Stomach (tissue), 9 donors: ENCODE data around the gene EXOG. TPM values are rescaled to one million over a fixed set of nuclear protein-coding genes. Genes with fewer than 3 reads are reported as not detected.
A peak's percentile ranks its signal among the peaks of the same experiment; 100 is the strongest.

ENCODE experiments used
- DNase-seq, 2 donors: peaks; one replicate each; pipeline versions ENCODE4 v3.0.0 to v3.0.0-alpha.2; 2013 to 2019
- H3K27ac ChIP-seq, 5 donors: fragments of 200-600 bp in 4 of 5; sonication (generic) in 4 of 5; one replicate each; pipeline ENCODE4 v1.5.1; 2013 to 2019; ENCODE audit warnings: mild to moderate bottlenecking in 1 of 5, moderate library complexity in 1 of 5
- H3K27me3 ChIP-seq, 3 donors: fragments of 200-600 bp; sonication (generic); one replicate each; pipeline ENCODE4 v1.5.1; 2017 to 2019; ENCODE audit warnings: mixed run types in 1 of 3
- H3K36me3 ChIP-seq, 4 donors: fragments of 200-600 bp; sonication (generic); 1 replicate in 3 of 4; 2 replicates in 1 of 4; pipeline ENCODE4 v1.5.1; 2016 to 2019
- H3K4me1 ChIP-seq, 4 donors: fragments of 200-600 bp; sonication (generic); one replicate each; pipeline ENCODE4 v1.5.1; 2016 to 2019
- H3K4me3 ChIP-seq, 4 donors: fragments of 200-600 bp; sonication (generic) in 3 of 4; one replicate each; pipeline ENCODE4 v1.5.1; 2016 to 2019; ENCODE audit warnings: mild to moderate bottlenecking in 1 of 4
- H3K9me3 ChIP-seq, 4 donors: fragments of 200-600 bp; sonication (generic); one replicate each; pipeline ENCODE4 v1.5.1; 2016 to 2019
- EP300 ChIP-seq: sonication (generic); formaldehyde crosslinking; IDR thresholded peaks from one replicate; pipeline ENCODE4 v1.6.1; 2017; ENCODE audit warnings: antibody characterized with exemption
- POLR2A ChIP-seq, 4 donors: fragments of 450-650 bp; IDR thresholded peaks; one replicate each; pipeline ENCODE4 v1.6.1; 2016; ENCODE audit warnings: antibody characterized with exemption in 4 of 4, control low read depth in 2 of 4, mild to moderate bottlenecking in 1 of 4, moderate library complexity in 1 of 4
- POLR2AphosphoS5 ChIP-seq, 3 donors: sonication (generic); formaldehyde crosslinking; IDR thresholded peaks; one replicate each; pipeline ENCODE4 v1.6.1; 2016; ENCODE audit warnings: antibody characterized with exemption in 3 of 3
- WGBS, 5 donors: extraction: QIAGEN DNeasy Blood & Tissue Kit in 3 of 5; methylation state at CpG; one replicate each; pipeline versions ENCODE4 v1.1.5 to v1.1.7; 2013 to 2018; 5-methylcytosine and 5-hydroxymethylcytosine counted together
- intact Hi-C: fragments of 100-400 bp; cut with DNase I; formaldehyde crosslinking; loops from one replicate; pipeline ENCODE4 v1.15.1; 2023; ENCODE audit warnings: low total_unique reads
- polyA plus RNA-seq, 3 donors: library from polyadenylated mRNA; stranded (reverse); fragments of 200-250 nt; gene quantifications; one replicate each; pipeline ENCODE4 v1.2.3, GENCODE V29; 2013
- total RNA-seq, 5 donors: library from RNA; depleted of rRNA; stranded (reverse); fragments of >200 nt; gene quantifications; one replicate each; pipeline versions ENCODE4 v1.1.0 to v1.2.3, GENCODE V29; 2014 to 2016
- TF ChIP-seq, protein P1 (sequence below), 7 experiments: fragments of 450-650 bp in 4 of 7; fragments of 200-600 bp in 3 of 7; sonication (generic) in 3 of 7; IDR thresholded peaks; one replicate each; pipeline ENCODE4 v1.5.1; 2016 to 2019; ENCODE audit warnings: antibody characterized with exemption in 7 of 7, control low read depth in 2 of 7, mild to moderate bottlenecking in 1 of 7
- donor health status: healthy with polysubstance abuse.
- donor health status: Bipolar disorder and iron deficiency.
- donor health status: healthy.

EXOG gene
- total and polyA plus RNA-seq, 8 donors = 2.4 to 202 (median 4.3) TPM; not detected in 1

DNA sequence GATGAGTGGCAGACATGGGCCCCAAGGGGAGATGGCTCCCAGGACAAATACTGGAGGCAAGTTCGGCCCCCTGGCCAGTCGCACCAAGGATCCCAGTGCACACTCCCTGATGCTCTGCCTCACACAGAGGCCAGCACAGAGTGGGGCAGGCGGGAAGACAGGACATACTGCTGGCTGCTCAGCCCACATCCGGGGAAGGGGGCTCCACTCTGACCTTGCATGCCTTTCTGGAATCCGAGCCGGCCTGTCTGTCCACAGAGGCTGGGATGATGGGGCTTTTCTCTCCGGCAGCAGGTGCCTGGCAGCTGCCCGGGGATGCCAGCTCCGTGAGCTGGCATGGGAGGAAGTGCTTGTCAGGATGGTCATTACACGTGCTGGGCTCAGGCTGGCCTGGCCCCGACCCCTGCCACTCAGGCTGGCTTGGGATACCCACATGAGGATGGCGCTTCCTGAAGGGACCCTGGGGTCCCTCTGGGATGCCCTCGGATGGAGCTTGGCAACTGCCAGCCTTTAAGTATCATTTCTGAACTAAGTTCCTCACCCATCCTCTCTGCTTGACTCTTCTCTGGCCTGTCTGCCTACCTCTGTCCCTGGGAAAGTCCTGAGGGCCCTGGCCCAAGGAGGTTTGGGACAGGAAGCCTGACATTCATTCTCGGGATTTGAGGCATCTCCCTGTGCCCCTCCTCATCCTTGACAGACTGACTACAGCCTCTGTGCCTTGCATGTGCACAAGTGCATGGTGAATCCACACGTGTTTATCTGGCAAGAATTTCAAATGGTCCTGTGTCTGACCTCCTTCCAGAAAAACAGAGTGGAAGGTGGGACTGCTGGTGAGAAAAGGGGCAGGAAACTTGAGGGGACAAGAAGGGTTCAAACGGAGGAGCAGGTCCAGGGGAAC, 46.5 kb downstream of the EXOG start:
- TF ChIP-seq, protein P1, sequence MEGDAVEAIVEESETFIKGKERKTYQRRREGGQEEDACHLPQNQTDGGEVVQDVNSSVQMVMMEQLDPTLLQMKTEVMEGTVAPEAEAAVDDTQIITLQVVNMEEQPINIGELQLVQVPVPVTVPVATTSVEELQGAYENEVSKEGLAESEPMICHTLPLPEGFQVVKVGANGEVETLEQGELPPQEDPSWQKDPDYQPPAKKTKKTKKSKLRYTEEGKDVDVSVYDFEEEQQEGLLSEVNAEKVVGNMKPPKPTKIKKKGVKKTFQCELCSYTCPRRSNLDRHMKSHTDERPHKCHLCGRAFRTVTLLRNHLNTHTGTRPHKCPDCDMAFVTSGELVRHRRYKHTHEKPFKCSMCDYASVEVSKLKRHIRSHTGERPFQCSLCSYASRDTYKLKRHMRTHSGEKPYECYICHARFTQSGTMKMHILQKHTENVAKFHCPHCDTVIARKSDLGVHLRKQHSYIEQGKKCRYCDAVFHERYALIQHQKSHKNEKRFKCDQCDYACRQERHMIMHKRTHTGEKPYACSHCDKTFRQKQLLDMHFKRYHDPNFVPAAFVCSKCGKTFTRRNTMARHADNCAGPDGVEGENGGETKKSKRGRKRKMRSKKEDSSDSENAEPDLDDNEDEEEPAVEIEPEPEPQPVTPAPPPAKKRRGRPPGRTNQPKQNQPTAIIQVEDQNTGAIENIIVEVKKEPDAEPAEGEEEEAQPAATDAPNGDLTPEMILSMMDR (IDR thresholded peaks at IDR 0.05) = no peak
- no peak for TF ChIP-seq POLR2A (IDR thresholded peaks at IDR 0.05)
- no peak for TF ChIP-seq EP300
- TF ChIP-seq POLR2AphosphoS5 (IDR thresholded peaks at IDR 0.05) = no peak
- Histone ChIP-seq H3K36me3 (no peaks in the 10 kb centered on the region), H3K27ac (no peak overlapping the region), H3K27me3 (no peaks in the 10 kb centered on the region), H3K4me1 (no peaks in the 10 kb centered on the region), H3K4me3 (no peak overlapping the region), H3K9me3 (no peaks in the 10 kb centered on the region)
- WGBS, 5 donors = 43 to 66% (median 57%) methylated on average over 9 to 16 of the region's 16 CpGs
- intact Hi-C loops = no loop called here
- peak in 1 of 2 donors; percentile 17 for DNase-seq

DNA sequence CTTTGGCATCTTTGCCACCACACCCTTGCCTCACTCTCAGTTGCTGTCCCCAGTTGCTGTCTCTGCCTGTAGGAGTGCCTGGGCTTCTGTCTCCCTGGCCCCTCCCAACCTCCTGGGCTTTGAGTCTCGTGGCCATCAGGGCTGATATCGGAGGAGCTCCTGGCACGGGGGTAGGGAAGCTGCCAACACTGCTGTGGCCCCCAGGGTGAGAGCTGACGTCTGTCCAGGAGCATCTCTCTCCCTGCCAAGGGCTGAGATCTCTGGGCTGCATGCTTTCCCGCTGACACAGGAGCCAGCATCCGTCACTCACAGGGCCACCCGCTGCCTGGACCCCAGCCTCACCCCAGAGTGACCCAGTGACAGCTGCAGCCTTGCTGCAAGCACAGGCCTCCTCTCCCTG, 47.4 kb downstream of the EXOG start:
- no peaks in the 10 kb centered on the region for H3K9me3 ChIP-seq
- H3K27ac ChIP-seq = no peak overlapping the region
- H3K4me3 ChIP-seq = no peak overlapping the region
- intact Hi-C loops = no loop called here
- H3K4me1 ChIP-seq = no peaks in the 10 kb centered on the region
- TF ChIP-seq POLR2AphosphoS5 (IDR thresholded peaks at IDR 0.05) (no peak), POLR2A (IDR thresholded peaks at IDR 0.05) (no peak), EP300 (no peak)
- TF ChIP-seq, protein P1 (IDR thresholded peaks at IDR 0.05) = no peak
- no peaks in the 10 kb centered on the region for H3K36me3 ChIP-seq
- no peak for DNase-seq
- H3K27me3 ChIP-seq = no peaks in the 10 kb centered on the region
- 30 to 70% (median 66%) methylated on average over 4 to 7 of the region's 7 CpGs for WGBS, 5 donors

GRCh38 chr3:38544926-38545325, 48.8 kb downstream of the EXOG start:
- no peaks in the 10 kb centered on the region for H3K4me1 ChIP-seq
- no peak overlapping the region for H3K27ac ChIP-seq
- H3K4me3 ChIP-seq = no peak overlapping the region
- H3K9me3 ChIP-seq = no peaks in the 10 kb centered on the region
- DNase-seq = no peak
- no peaks in the 10 kb centered on the region for H3K27me3 ChIP-seq
- TF ChIP-seq POLR2AphosphoS5 (IDR thresholded peaks at IDR 0.05) (no peak), EP300 (no peak)
- no peaks in the 10 kb centered on the region for H3K36me3 ChIP-seq
- 85 to 92% (median 88%) methylated on average over 3 of the region's 3 CpGs for WGBS, 5 donors
- intact Hi-C loops = no loop called here

DNA sequence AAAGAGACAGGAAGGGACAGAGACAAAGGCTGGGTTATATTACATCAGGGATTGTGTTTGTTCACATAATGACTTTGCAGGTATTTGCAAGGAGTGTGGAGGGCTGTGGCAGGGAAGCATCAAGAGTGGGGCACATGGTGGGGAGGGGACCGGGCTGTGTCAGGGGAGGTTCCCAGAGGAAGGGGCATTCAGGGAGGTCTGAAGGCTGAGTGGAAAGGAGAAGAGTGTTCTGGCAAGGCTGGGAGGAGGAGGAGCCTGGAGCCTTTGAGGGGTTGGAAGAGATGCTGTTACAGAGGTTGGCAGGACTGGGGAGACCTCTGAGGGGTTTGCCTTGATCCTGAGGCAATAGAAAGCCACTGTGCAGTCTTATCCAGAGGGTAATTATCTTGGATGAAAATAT, 49.4 kb downstream of the EXOG start:
- Histone ChIP-seq H3K9me3 (no peaks in the 10 kb centered on the region), H3K27me3 (no peaks in the 10 kb centered on the region), H3K36me3 (no peaks in the 10 kb centered on the region), H3K27ac (no peak overlapping the region), H3K4me1 (no peaks in the 10 kb centered on the region), H3K4me3 (no peak overlapping the region)
- 76 to 89% (median 80%) methylated on average over 1 of the region's 1 CpG for WGBS, 5 donors
- TF ChIP-seq, protein P1 (IDR thresholded peaks at IDR 0.05) = no peak
- TF ChIP-seq POLR2AphosphoS5 (IDR thresholded peaks at IDR 0.05) = no peak
- no peak for TF ChIP-seq POLR2A (IDR thresholded peaks at IDR 0.05)
- no peak for TF ChIP-seq EP300
- no peak for DNase-seq
- intact Hi-C loops = no loop called here

GRCh38 chr3:38545983-38546382, 49.8 kb downstream of the EXOG start:
- Histone ChIP-seq H3K4me1 (no peaks in the 10 kb centered on the region), H3K27me3 (no peaks in the 10 kb centered on the region), H3K9me3 (no peaks in the 10 kb centered on the region), H3K36me3 (no peaks in the 10 kb centered on the region), H3K27ac (no peak overlapping the region), H3K4me3 (no peak overlapping the region)
- no peak for DNase-seq
- WGBS, 5 donors = 79 to 89% (median 81%) methylated on average over 4 of the region's 4 CpGs
- TF ChIP-seq EP300 (no peak), POLR2AphosphoS5 (IDR thresholded peaks at IDR 0.05) (no peak), POLR2A (IDR thresholded peaks at IDR 0.05) (no peak)
- TF ChIP-seq, protein P1 (IDR thresholded peaks at IDR 0.05) = no peak
- intact Hi-C loops = no loop called here
